Astrocyte of the spinal cord (primary cell): ENCODE results near the gene CST7.

ENCODE experiments used
- DNase-seq: peaks from one replicate; pipeline ENCODE4 v3.0.0; 2011; ENCODE audit warnings: low read depth, low spot score
- H3K4me3 ChIP-seq: 2 replicates; pipeline ENCODE4 v1.5.1; 2011; ENCODE audit warnings: low read depth, mild to moderate bottlenecking, low read length, moderate library complexity
- CTCF ChIP-seq: IDR thresholded peaks from 2 replicates; pipeline ENCODE4 v1.5.1; 2012; ENCODE audit warnings: low read depth, mild to moderate bottlenecking, low read length, inconsistent platforms
- in situ Hi-C: cut with HindIII; loops from 2 replicates; pipeline ENCODE4 v1.10.0; 2017; ENCODE audit warnings: low sequenced_read_pairs

Gene CST7

GRCh38 chr20:24951536-24952083 lies 2.5 kb downstream of the CST7 start:
- in situ Hi-C loops, result no loop called here
- no peak for TF ChIP-seq CTCF
- H3K4me3 ChIP-seq, result no peak overlapping the region
- no peak for DNase-seq

- no peak for DNase-seq
- in situ Hi-C loops, result no loop called here
- H3K4me3 ChIP-seq, result no peak overlapping the region
- TF ChIP-seq CTCF, result no peak
These were observed 3.5 kb downstream of the CST7 start for GRCh38 chr20:24952376-24953208.

- in situ Hi-C loops, result no loop called here
- DNase-seq, result no peak
- no peak overlapping the region for H3K4me3 ChIP-seq
- TF ChIP-seq CTCF, result no peak
These were observed 4.1 kb downstream of the CST7 start for GRCh38 chr20:24953209-24953575.

- DNase-seq, result no peak
- no peak overlapping the region for H3K4me3 ChIP-seq
- no peak for TF ChIP-seq CTCF
- in situ Hi-C loops, result no loop called here
These were observed 4.6 kb downstream of the CST7 start for GRCh38 chr20:24953621-24954133.

GRCh38 chr20:24954151-24954550 lies 5.1 kb downstream of the CST7 start:
- no peak overlapping the region for H3K4me3 ChIP-seq
- no peak for DNase-seq
- in situ Hi-C loops, result no loop called here
- no peak for TF ChIP-seq CTCF

- no peak overlapping the region for H3K4me3 ChIP-seq
- in situ Hi-C loops, result no loop called here
- TF ChIP-seq CTCF, result no peak
- no peak for DNase-seq
These were observed 5.5 kb downstream of the CST7 start for GRCh38 chr20:24954566-24954965.
